ENCODE measurements around the gene KLHL28. TPM values are rescaled to one million over a fixed set of nuclear protein-coding genes. Genes with fewer than 3 reads are reported as not detected.

Gene KLHL28
- total and polyA plus RNA-seq, 10 of the 15 experiments (the other 5 are each of a cell fraction or from before 2014, with no cell fraction given) = 2.7 to 9.8 (median 6.2) TPM

DNA sequence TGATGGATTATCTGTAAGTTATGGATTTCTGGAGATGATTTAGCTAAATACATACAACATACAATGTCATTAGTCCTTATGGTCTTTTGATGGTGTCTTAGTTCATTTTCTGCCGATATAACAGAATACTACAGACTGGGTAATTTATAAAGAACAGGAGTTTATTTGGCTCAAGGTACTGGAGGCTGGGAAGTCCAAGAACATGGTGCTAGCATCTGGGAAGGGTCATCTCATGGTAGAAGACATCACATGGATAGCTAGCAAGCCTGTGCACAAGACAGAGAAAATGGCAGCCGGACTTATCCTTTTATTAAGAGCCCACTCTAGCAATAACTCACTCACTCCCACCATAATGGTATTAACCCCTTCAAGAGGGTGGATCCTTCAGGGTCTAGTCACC is 24.2 kb downstream of the KLHL28 start (continued):
- TF ChIP-seq SP1 (IDR thresholded peaks at IDR 0.05; ENCODE audit: low read depth, low read length) = no peak
- TF ChIP-seq ZBED1 (IDR thresholded peaks at IDR 0.05; ENCODE audit: borderline replicate concordance) = no peak
- TF ChIP-seq, protein P1, sequence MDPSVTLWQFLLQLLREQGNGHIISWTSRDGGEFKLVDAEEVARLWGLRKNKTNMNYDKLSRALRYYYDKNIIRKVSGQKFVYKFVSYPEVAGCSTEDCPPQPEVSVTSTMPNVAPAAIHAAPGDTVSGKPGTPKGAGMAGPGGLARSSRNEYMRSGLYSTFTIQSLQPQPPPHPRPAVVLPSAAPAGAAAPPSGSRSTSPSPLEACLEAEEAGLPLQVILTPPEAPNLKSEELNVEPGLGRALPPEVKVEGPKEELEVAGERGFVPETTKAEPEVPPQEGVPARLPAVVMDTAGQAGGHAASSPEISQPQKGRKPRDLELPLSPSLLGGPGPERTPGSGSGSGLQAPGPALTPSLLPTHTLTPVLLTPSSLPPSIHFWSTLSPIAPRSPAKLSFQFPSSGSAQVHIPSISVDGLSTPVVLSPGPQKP (IDR thresholded peaks at IDR 0.05; ENCODE audit: low read depth, low read length) = no peak
- no peak for TF ChIP-seq SMC3 (IDR thresholded peaks at IDR 0.05; ENCODE audit: borderline replicate concordance, low read length)
- TF ChIP-seq EZH2 (IDR thresholded peaks at IDR 0.05; ENCODE audit: borderline replicate concordance, control insufficient read depth, low read depth, low read length) = no peak
- TF ChIP-seq STAT1 (conservative IDR thresholded peaks at IDR 0.05) = no peak

DNA sequence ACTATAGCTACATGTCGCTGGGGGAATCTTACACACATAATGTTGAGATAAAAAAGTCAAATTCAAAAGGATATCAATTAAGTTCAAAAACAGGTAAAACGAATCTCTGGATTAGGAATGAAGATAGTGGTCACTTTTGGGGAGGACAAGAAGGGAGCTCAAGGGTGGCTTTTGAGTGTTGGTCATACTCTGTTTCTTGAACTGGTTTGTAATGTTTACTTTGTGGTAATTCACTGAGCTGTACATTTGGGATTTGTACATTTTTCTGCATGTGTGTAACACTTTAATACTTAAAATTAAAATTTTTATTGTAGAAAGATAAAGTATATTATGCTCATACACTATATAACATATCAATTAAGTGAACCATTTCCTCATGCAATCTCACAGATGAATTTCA is 26.6 kb downstream of the KLHL28 start:
- intact Hi-C loops (cut with micrococcal nuclease; ENCODE audit: unreplicated experiment) (no loop called here), in situ Hi-C loops (cut with MboI) (no loop called here)
- H3K4me2 ChIP-seq (ENCODE audit: control insufficient read depth, insufficient read depth) = no peak overlapping the region
- no peaks in the 10 kb centered on the region; the same call in 2 of the 3 replicates for H3K9me3 ChIP-seq (replicated peaks; ENCODE audit: control insufficient read depth, insufficient read depth, low read length)
- no peaks in the 10 kb centered on the region for H3K27me3 ChIP-seq (replicated peaks in 1 of 2; ENCODE audit: control insufficient read depth in 2 of 2, insufficient read depth in 2 of 2, low read length in 1 of 2)
- H4K20me1 ChIP-seq (ENCODE audit: control insufficient read depth, insufficient read depth) = no peaks in the 10 kb centered on the region
- ATAC-seq (no peak), FAIRE-seq (no peak), DNase-seq (ENCODE audit: low read depth, low spot score) (no peak)
- ChIA-PET RAD21 (ENCODE audit: unreplicated experiment) (interaction anchor here (0.8 kb wide), 1 partner anchor 27 kb away, joined by 4 read pairs; the partner anchor contains the start of genes KLHL28 and TOGARAM1), SMC1A (ENCODE audit: uncharacterized antibody, unreplicated experiment) (interaction anchor here (1.1 to 1.4 kb wide), 4 partner anchors 9 to 26 kb away, joined by 3 to 4 read pairs (median 3); no protein-coding TSS in a partner anchor), CTCF (interaction anchor here (0.8 kb wide), 1 partner anchor 8 kb away, joined by 3 read pairs; no protein-coding TSS in a partner anchor), POLR2A (interaction anchor here (0.5 to 1.8 kb wide), 3 partner anchors 10 to 27 kb away, joined by 3 to 5 read pairs (median 3); partner anchors contain the start of genes KLHL28 and TOGARAM1)
- H3K4me1 ChIP-seq (ENCODE audit: control insufficient read depth, insufficient read depth, low read length) = no peaks in the 10 kb centered on the region
- H3K36me3 ChIP-seq (ENCODE audit: control insufficient read depth in 2 of 2, insufficient read depth in 2 of 2, low read length in 1 of 2) = peaks cover 0 to 12% of the 10 kb centered on the region in 2 experiments; a peak in 2 of 4 replicates
- no peaks in the 10 kb centered on the region for H3K79me2 ChIP-seq (ENCODE audit: control insufficient read depth, insufficient read depth, low read length)
- H2AFZ ChIP-seq (ENCODE audit: control insufficient read depth, low read depth, low read length) = no peak overlapping the region
- 91% methylated on average over 2 of the region's 2 CpGs for WGBS (ENCODE audit: insufficient coverage, insufficient replicate concordance, low lambda C conversion rate, missing lambda C conversion rate)
- no peak overlapping the region for H3K4me3 ChIP-seq
- BruUV-seq (replicated peaks) = no TSS peak
- H3K27ac ChIP-seq (ENCODE audit: control insufficient read depth, insufficient read depth) = no peak overlapping the region
- no peak overlapping the region for H3K9ac ChIP-seq (ENCODE audit: control insufficient read depth, insufficient read depth, low read length)
- TF ChIP-seq, protein P2, sequence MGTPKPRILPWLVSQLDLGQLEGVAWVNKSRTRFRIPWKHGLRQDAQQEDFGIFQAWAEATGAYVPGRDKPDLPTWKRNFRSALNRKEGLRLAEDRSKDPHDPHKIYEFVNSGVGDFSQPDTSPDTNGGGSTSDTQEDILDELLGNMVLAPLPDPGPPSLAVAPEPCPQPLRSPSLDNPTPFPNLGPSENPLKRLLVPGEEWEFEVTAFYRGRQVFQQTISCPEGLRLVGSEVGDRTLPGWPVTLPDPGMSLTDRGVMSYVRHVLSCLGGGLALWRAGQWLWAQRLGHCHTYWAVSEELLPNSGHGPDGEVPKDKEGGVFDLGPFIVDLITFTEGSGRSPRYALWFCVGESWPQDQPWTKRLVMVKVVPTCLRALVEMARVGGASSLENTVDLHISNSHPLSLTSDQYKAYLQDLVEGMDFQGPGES (IDR thresholded peaks at IDR 0.05) = no peak
- TF ChIP-seq BCL11A (IDR thresholded peaks at IDR 0.05; ENCODE audit: low read depth, low read length) = no peak
- TF ChIP-seq, protein P3, sequence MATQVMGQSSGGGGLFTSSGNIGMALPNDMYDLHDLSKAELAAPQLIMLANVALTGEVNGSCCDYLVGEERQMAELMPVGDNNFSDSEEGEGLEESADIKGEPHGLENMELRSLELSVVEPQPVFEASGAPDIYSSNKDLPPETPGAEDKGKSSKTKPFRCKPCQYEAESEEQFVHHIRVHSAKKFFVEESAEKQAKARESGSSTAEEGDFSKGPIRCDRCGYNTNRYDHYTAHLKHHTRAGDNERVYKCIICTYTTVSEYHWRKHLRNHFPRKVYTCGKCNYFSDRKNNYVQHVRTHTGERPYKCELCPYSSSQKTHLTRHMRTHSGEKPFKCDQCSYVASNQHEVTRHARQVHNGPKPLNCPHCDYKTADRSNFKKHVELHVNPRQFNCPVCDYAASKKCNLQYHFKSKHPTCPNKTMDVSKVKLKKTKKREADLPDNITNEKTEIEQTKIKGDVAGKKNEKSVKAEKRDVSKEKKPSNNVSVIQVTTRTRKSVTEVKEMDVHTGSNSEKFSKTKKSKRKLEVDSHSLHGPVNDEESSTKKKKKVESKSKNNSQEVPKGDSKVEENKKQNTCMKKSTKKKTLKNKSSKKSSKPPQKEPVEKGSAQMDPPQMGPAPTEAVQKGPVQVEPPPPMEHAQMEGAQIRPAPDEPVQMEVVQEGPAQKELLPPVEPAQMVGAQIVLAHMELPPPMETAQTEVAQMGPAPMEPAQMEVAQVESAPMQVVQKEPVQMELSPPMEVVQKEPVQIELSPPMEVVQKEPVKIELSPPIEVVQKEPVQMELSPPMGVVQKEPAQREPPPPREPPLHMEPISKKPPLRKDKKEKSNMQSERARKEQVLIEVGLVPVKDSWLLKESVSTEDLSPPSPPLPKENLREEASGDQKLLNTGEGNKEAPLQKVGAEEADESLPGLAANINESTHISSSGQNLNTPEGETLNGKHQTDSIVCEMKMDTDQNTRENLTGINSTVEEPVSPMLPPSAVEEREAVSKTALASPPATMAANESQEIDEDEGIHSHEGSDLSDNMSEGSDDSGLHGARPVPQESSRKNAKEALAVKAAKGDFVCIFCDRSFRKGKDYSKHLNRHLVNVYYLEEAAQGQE (IDR thresholded peaks at IDR 0.05; ENCODE audit: low read depth, low read length) = no peak
- TF ChIP-seq, protein P4, sequence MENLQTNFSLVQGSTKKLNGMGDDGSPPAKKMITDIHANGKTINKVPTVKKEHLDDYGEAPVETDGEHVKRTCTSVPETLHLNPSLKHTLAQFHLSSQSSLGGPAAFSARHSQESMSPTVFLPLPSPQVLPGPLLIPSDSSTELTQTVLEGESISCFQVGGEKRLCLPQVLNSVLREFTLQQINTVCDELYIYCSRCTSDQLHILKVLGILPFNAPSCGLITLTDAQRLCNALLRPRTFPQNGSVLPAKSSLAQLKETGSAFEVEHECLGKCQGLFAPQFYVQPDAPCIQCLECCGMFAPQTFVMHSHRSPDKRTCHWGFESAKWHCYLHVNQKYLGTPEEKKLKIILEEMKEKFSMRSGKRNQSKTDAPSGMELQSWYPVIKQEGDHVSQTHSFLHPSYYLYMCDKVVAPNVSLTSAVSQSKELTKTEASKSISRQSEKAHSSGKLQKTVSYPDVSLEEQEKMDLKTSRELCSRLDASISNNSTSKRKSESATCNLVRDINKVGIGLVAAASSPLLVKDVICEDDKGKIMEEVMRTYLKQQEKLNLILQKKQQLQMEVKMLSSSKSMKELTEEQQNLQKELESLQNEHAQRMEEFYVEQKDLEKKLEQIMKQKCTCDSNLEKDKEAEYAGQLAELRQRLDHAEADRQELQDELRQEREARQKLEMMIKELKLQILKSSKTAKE (IDR thresholded peaks at IDR 0.05; ENCODE audit: low read depth, poor library complexity, severe bottlenecking) = no peak

Measured in GM12878 (cell line).